Activated CD4-positive, alpha-beta T cell treated with anti-CD3 and anti-CD28 coated beads, Interleukin-2, amount 10 ng/mL, durations not matched to agents 24 days and 14 days (primary cell): Measurements from ENCODE around the gene FILIP1L. TPM values are rescaled to one million over a fixed set of nuclear protein-coding genes. Genes with fewer than 3 reads are reported as not detected.

Source experiments
- DNase-seq: peaks from one replicate; pipeline ENCODE4 v3.0.0; 2022
- H3K27ac Mint-ChIP-seq: one replicate; pipeline ENCODE4 v1.8.0; 2022; ENCODE audit warnings: mild to moderate bottlenecking, mixed read lengths
- H3K27me3 Mint-ChIP-seq: one replicate; pipeline ENCODE4 v1.8.0; 2022; ENCODE audit warnings: mixed read lengths
- H3K36me3 Mint-ChIP-seq: one replicate; pipeline ENCODE4 v1.8.0; 2022; ENCODE audit warnings: low read depth, mild to moderate bottlenecking, mixed read lengths
- H3K4me1 Mint-ChIP-seq: one replicate; pipeline ENCODE4 v1.8.0; 2021; ENCODE audit warnings: mixed read lengths
- H3K4me3 Mint-ChIP-seq: one replicate; pipeline ENCODE4 v1.8.0; 2022; ENCODE audit warnings: mild to moderate bottlenecking, moderate library complexity, mixed read lengths
- H3K9me3 Mint-ChIP-seq: one replicate; pipeline ENCODE4 v1.8.0; 2021; ENCODE audit warnings: mixed read lengths
- intact Hi-C: fragments of 100-400 bp; cut with micrococcal nuclease; formaldehyde crosslinking; loops from one replicate; pipeline ENCODE4 v1.15.1; 2023
- total RNA-seq: library from RNA; stranded (reverse); gene quantifications from 2 replicates; pipeline ENCODE4 v1.2.3, GENCODE V29; 2022

Gene FILIP1L
- total RNA-seq, 1 donor from 2014 or later, result 1.4 TPM

DNA sequence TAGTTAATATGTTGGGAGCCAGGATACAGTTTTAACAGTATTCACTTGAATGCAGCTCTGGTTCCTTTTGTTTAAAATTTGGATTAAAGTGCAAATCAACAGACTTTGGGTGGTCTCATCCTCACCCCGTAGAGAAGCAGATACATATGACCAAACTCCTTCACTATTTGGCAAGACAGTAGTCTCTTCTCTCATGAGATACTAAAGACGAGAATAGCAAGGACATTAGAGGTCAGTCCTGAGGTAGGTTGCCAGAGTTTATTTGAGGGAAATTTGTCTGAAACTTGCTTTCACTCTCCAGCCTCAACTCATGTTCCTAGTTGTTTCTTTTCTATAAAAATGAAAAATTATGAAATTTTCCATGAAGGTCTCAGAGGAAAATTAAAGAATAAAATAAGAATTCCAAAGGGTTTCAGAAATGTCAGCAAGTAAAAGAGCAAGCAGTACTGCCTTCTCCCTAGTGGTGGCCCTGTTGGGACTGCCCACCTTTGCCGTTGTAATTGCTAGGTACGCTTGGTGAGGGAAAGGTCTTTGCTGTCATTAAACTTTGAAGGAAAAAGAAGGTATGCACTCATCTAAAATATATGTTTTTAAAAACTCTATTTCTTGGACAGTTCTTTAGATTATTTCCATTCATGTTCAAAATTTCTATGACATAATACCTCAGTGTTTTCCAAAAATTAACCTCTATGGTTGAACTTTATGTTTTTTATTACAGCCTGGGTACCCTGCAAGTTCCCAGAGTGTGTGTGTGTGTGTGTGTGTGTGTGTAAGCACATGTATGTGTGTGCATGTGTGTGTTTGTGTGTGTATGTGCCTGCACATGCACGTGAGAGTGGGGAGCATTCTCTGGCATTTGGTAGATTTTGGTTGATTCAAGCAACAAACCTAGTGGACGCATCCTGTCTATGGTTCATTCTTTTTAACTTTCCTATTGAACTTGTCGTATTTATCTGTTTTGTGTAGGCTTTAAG is 185.2 kb downstream of the FILIP1L start:
- H3K9me3 Mint-ChIP-seq, result no peaks in the 10 kb centered on the region
- no peaks in the 10 kb centered on the region for H3K27me3 Mint-ChIP-seq
- H3K4me1 Mint-ChIP-seq, result no peaks in the 10 kb centered on the region
- intact Hi-C loops, result no loop called here
- no peak for DNase-seq
- no peaks in the 10 kb centered on the region for H3K36me3 Mint-ChIP-seq
- no peak overlapping the region for H3K27ac Mint-ChIP-seq
- H3K4me3 Mint-ChIP-seq, result no peak overlapping the region

GRCh38 chr3:99927671-99928457 is 186.4 kb downstream of the FILIP1L start:
- DNase-seq, result no peak
- peaks cover 2% of the 10 kb centered on the region for H3K4me1 Mint-ChIP-seq

GRCh38 chr3:99925584-99926230 is 188.6 kb downstream of the FILIP1L start:
- H3K9me3 Mint-ChIP-seq, result peaks cover 9% of the 10 kb centered on the region
- peaks cover 4% of the 10 kb centered on the region for H3K36me3 Mint-ChIP-seq
- H3K27ac Mint-ChIP-seq, result no peak overlapping the region
- peaks cover 7% of the 10 kb centered on the region for H3K4me1 Mint-ChIP-seq
- intact Hi-C loops, result no loop called here
- DNase-seq, result no peak
- H3K27me3 Mint-ChIP-seq, result no peaks in the 10 kb centered on the region
- H3K4me3 Mint-ChIP-seq, result no peak overlapping the region

More at GRCh38 chr3:99927671-99928457, 186.4 kb downstream of the FILIP1L start:
- intact Hi-C loops, result no loop called here
- Mint-ChIP-seq H3K9me3 (peaks cover 8% of the 10 kb centered on the region), H3K36me3 (peaks cover 4% of the 10 kb centered on the region), H3K27ac (no peak overlapping the region), H3K27me3 (no peaks in the 10 kb centered on the region), H3K4me3 (no peak overlapping the region)

- Mint-ChIP-seq H3K27ac (no peak overlapping the region), H3K4me1 (peaks cover 11% of the 10 kb centered on the region), H3K9me3 (peaks cover 9% of the 10 kb centered on the region)
Observed at GRCh38 chr3:99923873-99924272, 190.4 kb downstream of the FILIP1L start.

GRCh38 chr3:99921986-99922385 is 192.3 kb downstream of the FILIP1L start:
- Mint-ChIP-seq H3K36me3 (peaks cover 6% of the 10 kb centered on the region), H3K4me1 (peaks cover 11% of the 10 kb centered on the region), H3K27me3 (no peaks in the 10 kb centered on the region), H3K9me3 (peaks cover 9% of the 10 kb centered on the region), H3K4me3 (no peak overlapping the region), H3K27ac (no peak overlapping the region)
- DNase-seq, result no peak
- intact Hi-C loops, result no loop called here

More at GRCh38 chr3:99923873-99924272, 190.4 kb downstream of the FILIP1L start:
- intact Hi-C loops, result no loop called here
- H3K36me3 Mint-ChIP-seq, result peaks cover 6% of the 10 kb centered on the region
- H3K4me3 Mint-ChIP-seq, result no peak overlapping the region
- H3K27me3 Mint-ChIP-seq, result no peaks in the 10 kb centered on the region
- DNase-seq, result no peak

- peaks cover 6% of the 10 kb centered on the region for H3K36me3 Mint-ChIP-seq
- intact Hi-C loops, result no loop called here
- peaks cover 9% of the 10 kb centered on the region for H3K9me3 Mint-ChIP-seq
- H3K27ac Mint-ChIP-seq, result no peak overlapping the region
- peaks cover 11% of the 10 kb centered on the region for H3K4me1 Mint-ChIP-seq
- H3K4me3 Mint-ChIP-seq, result no peak overlapping the region
- no peak for DNase-seq
- no peaks in the 10 kb centered on the region for H3K27me3 Mint-ChIP-seq
Observed at GRCh38 chr3:99921377-99921695, 193.0 kb downstream of the FILIP1L start.

DNA sequence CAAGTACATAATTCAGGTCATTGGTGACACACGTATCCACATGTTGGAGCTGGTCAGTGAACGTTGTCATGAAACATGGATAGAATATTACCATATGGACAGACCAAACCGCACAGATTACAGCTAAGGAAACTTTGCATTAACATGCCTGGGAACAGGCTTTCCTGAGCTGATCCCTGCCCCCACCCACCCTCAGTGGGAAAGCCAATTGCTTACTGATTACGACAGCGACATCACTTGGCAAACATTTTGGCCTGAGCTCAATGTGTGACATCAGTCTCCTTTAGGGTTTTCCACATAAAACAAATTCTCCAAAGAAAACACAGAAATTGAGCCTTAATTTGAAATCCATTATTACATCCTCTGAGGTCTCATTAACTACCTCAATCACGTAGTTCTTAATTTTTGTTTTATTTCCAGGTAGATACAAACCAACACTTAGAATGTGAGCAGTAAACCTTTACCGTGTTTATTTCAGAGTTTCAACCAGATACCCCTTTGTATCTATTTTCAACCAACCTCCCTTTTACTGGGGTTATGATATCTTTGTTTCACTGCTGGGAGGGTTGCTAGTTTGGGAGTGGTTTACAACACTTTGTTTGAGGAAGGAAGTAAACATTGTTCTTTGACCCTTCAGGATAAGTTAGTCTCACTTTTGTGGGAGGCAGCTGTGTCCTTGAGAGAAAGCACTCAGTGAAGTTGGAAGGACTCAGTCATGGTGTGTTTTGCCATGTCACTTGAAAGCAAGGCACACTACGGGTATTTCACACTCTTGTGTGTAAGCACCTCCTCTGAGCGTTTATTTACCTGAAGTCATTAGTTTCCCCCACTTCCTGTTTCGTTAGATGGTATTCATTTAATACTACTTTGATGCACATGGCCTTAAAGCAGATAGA is 193.6 kb downstream of the FILIP1L start:
- Mint-ChIP-seq H3K4me1 (peaks cover 11% of the 10 kb centered on the region), H3K4me3 (no peak overlapping the region), H3K9me3 (peaks cover 9% of the 10 kb centered on the region), H3K27ac (no peak overlapping the region), H3K36me3 (peaks cover 6% of the 10 kb centered on the region), H3K27me3 (no peaks in the 10 kb centered on the region)
- intact Hi-C loops, result no loop called here
- no peak for DNase-seq

DNA sequence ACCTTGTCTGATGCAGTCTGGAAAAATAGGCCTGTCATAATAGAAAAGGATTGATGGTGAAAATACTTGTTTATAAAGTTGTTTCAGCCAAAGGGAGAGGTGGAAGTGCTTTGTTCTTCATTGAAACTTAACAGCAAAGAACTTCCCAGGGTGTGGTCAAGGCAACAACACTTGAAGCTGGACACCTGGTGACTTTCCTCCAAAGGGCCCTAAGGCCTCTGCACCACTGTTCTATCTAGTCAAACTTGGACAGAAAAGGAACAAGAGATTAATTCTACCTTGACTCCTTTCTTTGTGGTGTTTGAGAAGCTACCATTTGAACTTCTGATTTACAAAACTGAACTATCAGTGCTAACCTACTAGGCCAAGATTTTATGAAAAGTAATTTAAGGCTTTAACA is 194.6 kb downstream of the FILIP1L start:
- H3K27me3 Mint-ChIP-seq, result no peaks in the 10 kb centered on the region
- peaks cover 6% of the 10 kb centered on the region for H3K36me3 Mint-ChIP-seq
- DNase-seq, result no peak
- peaks cover 11% of the 10 kb centered on the region for H3K4me1 Mint-ChIP-seq
- peaks cover 9% of the 10 kb centered on the region for H3K9me3 Mint-ChIP-seq
- no peak overlapping the region for H3K4me3 Mint-ChIP-seq
- H3K27ac Mint-ChIP-seq, result no peak overlapping the region
- intact Hi-C loops, result no loop called here

- H3K27ac Mint-ChIP-seq, result no peak overlapping the region
- intact Hi-C loops, result no loop called here
- peaks cover 9% of the 10 kb centered on the region for H3K9me3 Mint-ChIP-seq
- no peak overlapping the region for H3K4me3 Mint-ChIP-seq
- no peak for DNase-seq
- H3K27me3 Mint-ChIP-seq, result no peaks in the 10 kb centered on the region
- H3K4me1 Mint-ChIP-seq, result peaks cover 11% of the 10 kb centered on the region
- peaks cover 6% of the 10 kb centered on the region for H3K36me3 Mint-ChIP-seq
Observed at GRCh38 chr3:99918715-99919114, 195.6 kb downstream of the FILIP1L start.

DNA sequence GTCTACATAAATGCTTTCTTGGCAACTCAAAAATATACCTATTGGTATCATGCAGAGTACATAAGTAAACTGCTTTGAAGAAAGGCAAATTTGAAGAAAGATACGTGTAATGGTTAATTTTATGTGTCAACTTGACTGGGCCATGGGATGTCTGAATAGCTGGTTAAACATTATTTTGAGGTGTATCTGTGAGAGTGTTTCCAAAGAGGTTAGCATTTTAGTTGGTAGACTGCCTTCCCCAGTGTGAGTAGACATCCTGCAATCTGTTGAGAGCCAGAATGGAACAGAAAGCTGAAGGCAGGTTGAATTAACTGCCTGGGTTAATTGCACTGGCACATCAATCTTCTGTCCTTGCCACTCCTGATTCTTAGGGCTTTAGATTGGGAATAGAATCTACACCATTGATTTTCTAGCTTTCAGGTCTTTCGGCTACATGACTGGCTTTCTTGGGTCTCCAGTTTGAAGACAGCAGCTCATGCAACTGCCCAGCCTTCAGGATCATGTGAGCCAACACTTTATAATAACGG is 198.3 kb downstream of the FILIP1L start:
- intact Hi-C loops, result no loop called here
- Mint-ChIP-seq H3K9me3 (no peaks in the 10 kb centered on the region), H3K36me3 (peaks cover 1% of the 10 kb centered on the region), H3K4me1 (peaks cover 7% of the 10 kb centered on the region), H3K4me3 (no peak overlapping the region), H3K27ac (no peak overlapping the region), H3K27me3 (no peaks in the 10 kb centered on the region)
- DNase-seq, result no peak

GRCh38 chr3:99911433-99911832 is 202.9 kb downstream of the FILIP1L start:
- Mint-ChIP-seq H3K27ac (no peak overlapping the region), H3K4me1 (no peaks in the 10 kb centered on the region), H3K4me3 (no peak overlapping the region), H3K36me3 (no peaks in the 10 kb centered on the region), H3K27me3 (no peaks in the 10 kb centered on the region), H3K9me3 (no peaks in the 10 kb centered on the region)
- DNase-seq, result no peak
- intact Hi-C loops, result no loop called here

GRCh38 chr3:99910752-99911290 is 203.5 kb downstream of the FILIP1L start:
- Mint-ChIP-seq H3K36me3 (no peaks in the 10 kb centered on the region), H3K27me3 (no peaks in the 10 kb centered on the region), H3K4me1 (no peaks in the 10 kb centered on the region), H3K27ac (no peak overlapping the region), H3K9me3 (no peaks in the 10 kb centered on the region), H3K4me3 (no peak overlapping the region)
- no peak for DNase-seq
- intact Hi-C loops, result no loop called here
